Measurements from ENCODE around the gene USF1. TPM values are rescaled to one million over a fixed set of nuclear protein-coding genes. Genes with fewer than 3 reads are reported as not detected.

USF1 gene
- total RNA-seq, 4 donors from 2014 or later, result 40.1 to 81.4 (median 74.9) TPM

GRCh38 chr1:161007369-161007768, 38.4 kb downstream of the USF1 start:
- TF ChIP-seq CTCF (IDR thresholded peaks at IDR 0.05; ENCODE audit: low read depth), result no peak

GRCh38 chr1:161006563-161006962, 39.2 kb downstream of the USF1 start:
- TF ChIP-seq CTCF (IDR thresholded peaks at IDR 0.05; ENCODE audit: low read depth), result no peak

GRCh38 chr1:161001525-161001924, 44.3 kb downstream of the USF1 start:
- TF ChIP-seq CTCF (IDR thresholded peaks at IDR 0.05; ENCODE audit: low read depth), result no peak

GRCh38 chr1:161000736-161001480, 44.9 kb downstream of the USF1 start:
- no peak for TF ChIP-seq CTCF (IDR thresholded peaks at IDR 0.05; ENCODE audit: low read depth)

GRCh38 chr1:160999376-160999775, 46.4 kb downstream of the USF1 start:
- TF ChIP-seq CTCF (IDR thresholded peaks at IDR 0.05; ENCODE audit: low read depth), result no peak

- TF ChIP-seq CTCF (IDR thresholded peaks at IDR 0.05; ENCODE audit: low read depth), result no peak
These were observed 48.3 kb downstream of the USF1 start for GRCh38 chr1:160997323-160998038.

- no peak for TF ChIP-seq CTCF (IDR thresholded peaks at IDR 0.05; ENCODE audit: low read depth)
These were observed 49.6 kb downstream of the USF1 start for GRCh38 chr1:160996178-160996577.
